DND-41 (cell line): Measurements from ENCODE around the gene RPUSD2.

Experiments
- ATAC-seq: fragments of 200-7000 bp; cut with Tn5 transposase; 3 replicates; pipeline ENCODE4 v1.9.1; 2021; ENCODE audit warnings: low read depth; ENCODE audit not compliant: insufficient read depth
- DNase-seq: peaks from one replicate; pipeline ENCODE4 v3.0.0-alpha.2; 2020
- H2AFZ ChIP-seq: 2 replicates; pipeline ENCODE4 v1.6.0; 2012; ENCODE audit warnings: low read depth, low read length
- H3K27ac ChIP-seq: 2 replicates; pipeline ENCODE4 v1.5.1; 2012; ENCODE audit warnings: low read length, inconsistent platforms
- H3K27me3 ChIP-seq: fragments of 200-600 bp; sonication (generic); 2 replicates; pipeline ENCODE4 v1.6.0; 2012; ENCODE audit warnings: low read length, mild to moderate bottlenecking, inconsistent platforms; ENCODE audit not compliant: insufficient read depth, poor library complexity
- H3K36me3 ChIP-seq: 2 replicates; pipeline ENCODE4 v1.5.1; 2012; ENCODE audit warnings: low read length, inconsistent platforms; ENCODE audit not compliant: insufficient read depth
- H3K4me1 ChIP-seq: 2 replicates; pipeline ENCODE4 v1.5.1; 2012; ENCODE audit warnings: mild to moderate bottlenecking, low read length; ENCODE audit not compliant: insufficient read depth
- H3K4me2 ChIP-seq: 2 replicates; pipeline ENCODE4 v1.6.0; 2012; ENCODE audit warnings: mild to moderate bottlenecking, moderate library complexity, low read length, inconsistent platforms; ENCODE audit not compliant: insufficient read depth
- H3K4me3 ChIP-seq, 2 experiments: fragments of 200-600 bp in 1 of 2; shearing (Covaris generic) in 1 of 2; 2 replicates each; pipeline ENCODE4 v1.5.1; 2012 to 2016; ENCODE audit warnings: inconsistent platforms in 2 of 2, low read length in 2 of 2, mild to moderate bottlenecking in 2 of 2, low read depth in 1 of 2, moderate library complexity in 1 of 2
- H3K79me2 ChIP-seq: 2 replicates; pipeline ENCODE4 v1.6.0; 2012; ENCODE audit warnings: low read length, inconsistent platforms; ENCODE audit not compliant: insufficient read depth
- H3K9ac ChIP-seq: 2 replicates; pipeline ENCODE4 v1.6.0; 2012; ENCODE audit warnings: low read depth, mild to moderate bottlenecking, inconsistent platforms, low read length, moderate library complexity
- H3K9me3 ChIP-seq: 2 replicates; pipeline ENCODE4 v1.5.1; 2012; ENCODE audit warnings: low read length, moderate library complexity, mild to moderate bottlenecking, inconsistent platforms; ENCODE audit not compliant: insufficient read depth, severe bottlenecking
- H4K20me1 ChIP-seq: 2 replicates; pipeline ENCODE4 v1.6.0; 2012; ENCODE audit warnings: low read length; ENCODE audit not compliant: insufficient read depth
- EZH2 ChIP-seq: IDR thresholded peaks from 3 replicates; pipeline ENCODE4 v1.6.1; 2012; ENCODE audit warnings: borderline replicate concordance, low read depth, mild to moderate bottlenecking, moderate library complexity, low read length, inconsistent platforms; ENCODE audit not compliant: severe bottlenecking
- TF ChIP-seq, protein P1 (sequence below): IDR thresholded peaks from 2 replicates; pipeline ENCODE4 v1.5.1; 2012; ENCODE audit warnings: borderline replicate concordance, low read length, moderate library complexity, mild to moderate bottlenecking; ENCODE audit not compliant: poor library complexity, severe bottlenecking; ENCODE audit errors: extremely low read depth

Gene RPUSD2

DNA sequence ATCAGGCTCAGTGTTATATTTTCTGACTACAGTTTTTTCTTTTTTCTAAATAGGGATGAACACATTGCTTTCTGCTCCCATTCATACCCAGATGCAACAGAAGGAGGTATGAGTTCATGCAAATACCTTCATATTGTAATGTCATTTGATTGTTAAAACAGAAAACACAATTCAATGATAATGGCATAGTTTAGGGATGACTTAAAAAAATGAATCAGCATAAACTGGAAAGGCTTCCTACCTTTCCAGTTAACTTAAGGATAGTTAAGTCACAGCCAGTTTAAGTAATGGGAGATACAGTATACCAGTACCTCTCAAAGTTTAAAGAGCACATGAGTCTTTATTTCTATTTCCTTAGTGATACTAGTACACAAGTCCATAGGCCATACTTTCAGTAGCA, 49.8 kb downstream of the RPUSD2 start:
- DNase-seq (no peak), ATAC-seq (no peak)
- H4K20me1 ChIP-seq = no peaks in the 10 kb centered on the region
- TF ChIP-seq, protein P1, sequence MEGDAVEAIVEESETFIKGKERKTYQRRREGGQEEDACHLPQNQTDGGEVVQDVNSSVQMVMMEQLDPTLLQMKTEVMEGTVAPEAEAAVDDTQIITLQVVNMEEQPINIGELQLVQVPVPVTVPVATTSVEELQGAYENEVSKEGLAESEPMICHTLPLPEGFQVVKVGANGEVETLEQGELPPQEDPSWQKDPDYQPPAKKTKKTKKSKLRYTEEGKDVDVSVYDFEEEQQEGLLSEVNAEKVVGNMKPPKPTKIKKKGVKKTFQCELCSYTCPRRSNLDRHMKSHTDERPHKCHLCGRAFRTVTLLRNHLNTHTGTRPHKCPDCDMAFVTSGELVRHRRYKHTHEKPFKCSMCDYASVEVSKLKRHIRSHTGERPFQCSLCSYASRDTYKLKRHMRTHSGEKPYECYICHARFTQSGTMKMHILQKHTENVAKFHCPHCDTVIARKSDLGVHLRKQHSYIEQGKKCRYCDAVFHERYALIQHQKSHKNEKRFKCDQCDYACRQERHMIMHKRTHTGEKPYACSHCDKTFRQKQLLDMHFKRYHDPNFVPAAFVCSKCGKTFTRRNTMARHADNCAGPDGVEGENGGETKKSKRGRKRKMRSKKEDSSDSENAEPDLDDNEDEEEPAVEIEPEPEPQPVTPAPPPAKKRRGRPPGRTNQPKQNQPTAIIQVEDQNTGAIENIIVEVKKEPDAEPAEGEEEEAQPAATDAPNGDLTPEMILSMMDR = no peak
- H2AFZ ChIP-seq = no peak overlapping the region
- no peaks in the 10 kb centered on the region for H3K4me1 ChIP-seq
- peaks cover 81% of the 10 kb centered on the region for H3K36me3 ChIP-seq
- H3K9ac ChIP-seq = no peak overlapping the region
- H3K27ac ChIP-seq = no peak overlapping the region
- H3K27me3 ChIP-seq = no peaks in the 10 kb centered on the region
- H3K4me3 ChIP-seq = no peak overlapping the region
- no peak overlapping the region for H3K4me2 ChIP-seq
- no peaks in the 10 kb centered on the region for H3K79me2 ChIP-seq
- no peaks in the 10 kb centered on the region for H3K9me3 ChIP-seq

DNA sequence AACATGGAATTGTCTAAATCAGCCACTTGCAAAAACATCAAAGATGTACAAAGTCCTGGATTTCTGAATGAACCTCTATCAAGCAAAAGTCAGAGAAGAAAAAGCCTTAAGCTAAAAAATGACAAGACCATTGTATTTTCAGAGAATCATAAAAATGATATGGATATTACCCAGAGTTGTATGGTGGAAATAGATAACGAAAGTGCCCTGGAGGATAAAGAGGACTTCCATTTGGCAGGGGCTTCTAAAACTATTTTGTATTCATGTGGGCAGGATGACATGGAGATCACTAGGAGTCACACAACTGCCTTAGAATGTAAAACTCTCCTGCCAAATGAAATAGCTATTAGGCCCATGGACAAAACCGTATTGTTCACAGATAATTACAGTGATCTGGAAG, 54.3 kb downstream of the RPUSD2 start:
- no peak for ATAC-seq
- Histone ChIP-seq H3K79me2 (no peaks in the 10 kb centered on the region), H3K4me3 (no peak overlapping the region), H3K27me3 (no peaks in the 10 kb centered on the region), H2AFZ (no peak overlapping the region), H3K9ac (no peak overlapping the region), H3K4me2 (no peak overlapping the region), H3K27ac (no peak overlapping the region), H3K36me3 (peaks cover 80% of the 10 kb centered on the region), H3K4me1 (no peaks in the 10 kb centered on the region), H3K9me3 (no peaks in the 10 kb centered on the region), H4K20me1 (no peaks in the 10 kb centered on the region)
- DNase-seq = no peak
- TF ChIP-seq, protein P1 = no peak
- no peak for TF ChIP-seq EZH2
